ENCODE results near the gene EEFSEC.

GRCh38 chr3:128239304-128239703, 86.0 kb downstream of the EEFSEC start:
- TF ChIP-seq POLR2AphosphoS5 (IDR thresholded peaks at IDR 0.05; ENCODE audit: low read depth, low read length) (no peak), SIN3A (IDR thresholded peaks at IDR 0.05; ENCODE audit: borderline replicate concordance, insufficient read depth, low read depth, low read length) (no peak)
- TF ChIP-seq, protein P1, sequence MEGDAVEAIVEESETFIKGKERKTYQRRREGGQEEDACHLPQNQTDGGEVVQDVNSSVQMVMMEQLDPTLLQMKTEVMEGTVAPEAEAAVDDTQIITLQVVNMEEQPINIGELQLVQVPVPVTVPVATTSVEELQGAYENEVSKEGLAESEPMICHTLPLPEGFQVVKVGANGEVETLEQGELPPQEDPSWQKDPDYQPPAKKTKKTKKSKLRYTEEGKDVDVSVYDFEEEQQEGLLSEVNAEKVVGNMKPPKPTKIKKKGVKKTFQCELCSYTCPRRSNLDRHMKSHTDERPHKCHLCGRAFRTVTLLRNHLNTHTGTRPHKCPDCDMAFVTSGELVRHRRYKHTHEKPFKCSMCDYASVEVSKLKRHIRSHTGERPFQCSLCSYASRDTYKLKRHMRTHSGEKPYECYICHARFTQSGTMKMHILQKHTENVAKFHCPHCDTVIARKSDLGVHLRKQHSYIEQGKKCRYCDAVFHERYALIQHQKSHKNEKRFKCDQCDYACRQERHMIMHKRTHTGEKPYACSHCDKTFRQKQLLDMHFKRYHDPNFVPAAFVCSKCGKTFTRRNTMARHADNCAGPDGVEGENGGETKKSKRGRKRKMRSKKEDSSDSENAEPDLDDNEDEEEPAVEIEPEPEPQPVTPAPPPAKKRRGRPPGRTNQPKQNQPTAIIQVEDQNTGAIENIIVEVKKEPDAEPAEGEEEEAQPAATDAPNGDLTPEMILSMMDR (IDR thresholded peaks at IDR 0.05), result no peak

Measured in Panc1 (cell line).